Right hindlimb (tissue), 1 donor: ENCODE measurements around the gene TNPO3.
"Not testable (repeated sequence)": the region's sequence is repeated elsewhere in the genome, so short reads cannot be mapped to it uniquely, and the experiment has no call there.

ENCODE experiments used
- DNase-seq: peaks from one replicate; pipeline ENCODE4 v3.0.0-alpha.2; 2018

Gene TNPO3

GRCh38 chr7:128955981-128956380 lies 98.9 kb downstream of the TNPO3 start:
- DNase-seq: no peak

DNA sequence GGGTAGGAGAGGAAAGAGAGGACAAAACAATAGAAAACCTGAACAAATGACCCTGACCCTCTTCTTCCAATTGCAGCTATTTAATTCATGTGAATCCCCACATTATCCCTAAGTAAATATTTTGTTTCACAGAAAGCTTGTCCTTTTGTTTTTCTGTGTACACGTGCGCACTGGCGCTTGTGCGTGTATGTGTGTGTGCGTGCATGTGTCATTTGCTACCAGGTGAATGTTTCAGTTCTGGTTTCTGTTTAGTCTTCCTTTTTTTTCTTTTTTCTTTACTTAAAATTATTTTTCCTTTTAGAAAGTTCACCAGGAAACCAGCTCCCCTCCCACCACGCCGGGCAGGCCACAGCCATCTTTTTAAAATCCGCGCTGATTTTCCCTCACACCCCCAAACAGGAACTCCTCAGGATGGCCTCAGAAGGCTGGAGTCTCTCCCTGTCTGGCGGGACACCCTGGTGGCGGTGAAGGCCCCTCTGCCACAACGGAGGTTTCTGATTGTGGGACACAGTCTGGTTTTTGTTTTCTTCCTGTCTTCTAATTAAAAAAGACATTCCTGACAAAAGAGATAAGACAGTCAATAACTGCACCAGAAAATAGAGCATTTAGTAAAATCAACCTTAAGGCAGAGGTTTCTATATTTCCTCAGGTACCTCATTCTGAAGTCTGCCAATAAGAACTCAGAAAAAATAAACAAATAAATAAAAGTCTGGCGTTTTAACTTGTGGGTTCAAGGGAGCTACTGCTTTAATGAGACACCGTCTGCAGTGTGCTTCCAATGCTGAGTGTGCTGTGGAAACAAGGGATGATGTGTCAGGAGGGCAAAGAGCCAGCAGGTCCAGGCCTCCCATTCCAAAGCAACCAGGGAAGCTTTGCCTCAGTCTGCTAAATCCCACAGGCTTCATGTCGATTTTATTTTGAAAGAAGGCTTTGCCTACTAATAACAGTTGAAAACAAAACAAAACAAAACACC lies 99.8 kb downstream of the TNPO3 start:
- DNase-seq: peak; percentile 32

DNA sequence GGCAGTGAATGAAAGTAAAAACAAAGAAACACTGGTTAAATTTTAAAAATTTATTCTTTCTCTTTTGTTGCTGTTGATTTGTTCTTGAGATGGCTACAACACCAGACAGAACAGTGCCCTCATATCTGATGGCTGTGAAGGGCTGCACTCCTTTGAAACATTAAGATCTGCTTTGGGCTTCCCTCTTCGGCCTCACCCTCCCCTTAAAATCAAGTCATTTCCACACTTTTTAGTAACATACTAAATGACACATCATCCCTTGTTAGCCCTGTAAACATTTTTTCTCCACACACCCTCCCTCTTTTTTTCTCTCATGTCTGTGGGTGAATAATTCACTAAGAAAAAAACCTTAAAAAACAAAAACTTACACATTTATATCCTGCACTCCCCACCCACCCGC lies 100.8 kb downstream of the TNPO3 start:
- DNase-seq: no peak

DNA sequence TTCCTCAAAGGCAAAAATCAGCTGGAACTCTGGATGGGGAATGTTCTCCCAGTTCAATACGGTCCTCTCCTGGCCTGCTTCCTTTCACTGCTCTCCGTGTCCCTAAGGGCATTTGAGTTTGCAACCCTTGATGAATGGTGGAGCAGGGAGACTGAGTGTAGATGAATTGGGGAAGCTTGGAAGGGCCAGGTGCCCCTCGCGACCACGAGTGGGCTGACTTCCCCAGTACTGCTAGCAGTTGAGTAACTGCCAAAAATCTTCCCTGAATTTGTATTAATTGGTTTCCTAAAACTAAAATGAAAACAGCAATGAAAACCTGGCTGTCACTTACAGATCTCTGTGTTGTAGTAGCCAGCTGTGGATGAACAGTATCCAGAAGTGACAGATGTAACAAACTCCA lies 103.6 kb downstream of the TNPO3 start:
- DNase-seq: no peak

DNA sequence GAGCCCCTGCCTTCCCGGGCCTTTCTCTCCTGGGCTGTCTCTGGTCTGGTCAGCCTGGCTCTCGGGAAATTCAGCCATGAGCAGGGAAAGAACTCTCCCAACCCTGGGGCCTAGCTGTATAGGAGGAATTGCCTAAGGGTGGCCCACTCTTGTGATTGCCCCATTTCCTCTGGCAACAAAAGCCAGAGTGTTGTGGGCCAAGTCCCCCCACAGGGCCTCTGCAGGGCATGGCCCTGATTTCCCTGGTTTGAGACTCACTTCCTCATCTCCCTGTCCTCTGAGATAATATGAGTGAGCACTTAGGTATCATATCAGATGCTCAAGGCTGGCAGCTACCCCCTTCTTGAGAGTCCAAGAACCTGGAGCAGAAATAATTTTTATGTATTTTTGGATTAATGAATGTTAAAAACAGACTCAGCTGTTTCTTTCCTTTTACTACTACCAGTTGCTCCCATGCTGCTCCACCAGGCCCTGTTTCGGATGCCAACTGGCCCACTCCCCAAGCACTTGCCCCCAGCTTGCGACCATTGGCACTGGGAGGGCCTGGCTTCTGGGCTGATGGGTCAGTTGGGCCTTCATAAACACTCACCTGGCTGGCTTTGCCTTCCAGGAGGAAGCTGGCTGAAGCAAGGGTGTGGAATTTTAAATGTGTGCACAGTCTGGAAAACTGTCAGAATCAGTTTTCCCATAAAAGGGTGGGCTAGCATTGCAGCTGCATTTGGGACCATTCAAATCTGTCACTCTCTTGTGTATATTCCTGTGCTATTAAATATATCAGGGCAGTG lies 105.7 kb downstream of the TNPO3 start:
- no peak for DNase-seq

DNA sequence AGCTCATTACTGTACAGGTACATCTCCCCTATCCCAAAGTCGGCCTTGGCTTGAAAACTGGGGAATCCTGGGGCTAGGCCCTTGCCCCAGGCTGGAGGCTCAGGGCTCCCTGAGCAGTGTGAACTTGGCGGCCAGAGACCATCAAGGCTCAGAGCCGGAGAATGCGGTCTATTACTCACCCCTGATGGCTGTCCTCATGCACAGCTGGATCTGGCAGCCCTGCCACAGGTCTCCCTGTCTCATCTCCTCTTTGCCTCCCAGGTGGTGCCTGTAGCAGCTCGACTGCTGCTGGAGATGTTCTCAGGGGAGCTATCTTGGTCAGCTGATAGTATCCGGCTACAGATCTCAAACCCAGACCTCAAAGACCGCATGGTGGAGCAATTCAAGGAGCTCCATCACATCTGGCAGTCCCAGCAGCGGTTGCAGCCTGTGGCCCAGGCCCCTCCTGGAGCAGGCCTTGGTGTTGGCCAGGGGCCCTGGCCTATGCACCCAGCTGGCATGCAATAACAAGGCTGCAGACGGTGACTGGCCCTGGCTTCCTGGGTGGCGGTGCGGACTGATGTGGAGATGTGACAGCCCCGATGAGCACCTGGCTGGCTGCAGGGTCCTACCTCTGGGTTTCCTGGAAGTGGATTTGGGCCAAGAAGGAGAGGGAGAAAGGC lies 106.5 kb downstream of the TNPO3 start:
- no peak for DNase-seq

DNA sequence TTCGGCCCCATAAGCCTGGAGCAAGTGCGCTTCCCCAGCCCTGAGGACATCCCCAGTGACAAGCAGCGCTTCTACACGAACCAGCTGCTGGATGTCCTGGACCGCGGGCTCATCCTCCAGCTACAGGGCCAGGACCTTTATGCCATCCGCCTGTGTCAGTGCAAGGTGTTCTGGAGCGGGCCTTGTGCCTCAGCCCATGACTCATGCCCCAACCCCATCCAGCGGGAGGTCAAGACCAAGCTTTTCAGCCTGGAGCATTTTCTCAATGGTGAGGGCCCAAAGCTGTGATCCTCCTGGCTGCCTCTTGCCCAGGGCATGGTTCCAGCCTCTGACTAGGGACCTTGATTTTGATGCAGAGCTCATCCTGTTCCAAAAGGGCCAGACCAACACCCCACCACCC lies 107.1 kb downstream of the TNPO3 start:
- DNase-seq: no peak

DNA sequence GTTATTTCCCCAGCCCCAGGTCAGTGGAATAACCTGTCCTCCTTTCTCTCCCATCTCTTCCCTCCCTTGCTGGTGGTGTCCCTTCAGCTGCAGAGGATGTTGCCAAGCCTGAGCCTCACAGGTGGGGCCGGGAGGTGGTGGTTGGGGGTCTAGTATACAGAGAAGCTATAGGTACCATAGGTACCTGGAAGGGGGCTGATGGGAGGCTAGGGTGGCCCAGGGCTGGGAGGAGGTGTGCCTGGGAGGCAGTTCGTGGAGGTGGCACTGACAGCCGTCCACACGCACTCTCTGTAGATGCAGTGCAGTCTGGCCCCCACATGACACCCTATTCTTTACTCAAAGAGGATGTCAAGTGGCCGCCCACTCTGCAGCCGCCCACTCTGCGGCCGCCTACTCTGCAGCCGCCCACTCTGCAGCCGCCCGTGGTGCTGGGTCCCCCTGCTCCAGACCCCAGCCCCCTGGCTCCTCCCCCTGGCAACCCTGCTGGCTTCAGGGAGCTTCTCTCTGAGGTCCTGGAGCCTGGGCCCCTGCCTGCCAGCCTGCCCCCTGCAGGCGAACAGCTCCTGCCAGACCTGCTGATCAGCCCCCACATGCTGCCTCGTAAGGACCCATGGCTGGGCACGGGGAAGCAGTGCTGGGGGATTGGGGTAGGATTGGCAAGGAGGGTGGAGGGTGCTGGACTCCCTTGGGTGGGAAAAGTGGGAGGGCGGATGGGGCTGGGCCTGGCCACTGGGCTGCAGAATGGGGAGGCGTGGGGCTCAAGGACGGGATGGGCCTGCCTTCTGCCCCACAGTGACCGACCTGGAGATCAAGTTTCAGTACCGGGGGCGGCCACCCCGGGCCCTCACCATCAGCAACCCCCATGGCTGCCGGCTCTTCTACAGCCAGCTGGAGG lies 107.7 kb downstream of the TNPO3 start:
- no peak for DNase-seq

DNA sequence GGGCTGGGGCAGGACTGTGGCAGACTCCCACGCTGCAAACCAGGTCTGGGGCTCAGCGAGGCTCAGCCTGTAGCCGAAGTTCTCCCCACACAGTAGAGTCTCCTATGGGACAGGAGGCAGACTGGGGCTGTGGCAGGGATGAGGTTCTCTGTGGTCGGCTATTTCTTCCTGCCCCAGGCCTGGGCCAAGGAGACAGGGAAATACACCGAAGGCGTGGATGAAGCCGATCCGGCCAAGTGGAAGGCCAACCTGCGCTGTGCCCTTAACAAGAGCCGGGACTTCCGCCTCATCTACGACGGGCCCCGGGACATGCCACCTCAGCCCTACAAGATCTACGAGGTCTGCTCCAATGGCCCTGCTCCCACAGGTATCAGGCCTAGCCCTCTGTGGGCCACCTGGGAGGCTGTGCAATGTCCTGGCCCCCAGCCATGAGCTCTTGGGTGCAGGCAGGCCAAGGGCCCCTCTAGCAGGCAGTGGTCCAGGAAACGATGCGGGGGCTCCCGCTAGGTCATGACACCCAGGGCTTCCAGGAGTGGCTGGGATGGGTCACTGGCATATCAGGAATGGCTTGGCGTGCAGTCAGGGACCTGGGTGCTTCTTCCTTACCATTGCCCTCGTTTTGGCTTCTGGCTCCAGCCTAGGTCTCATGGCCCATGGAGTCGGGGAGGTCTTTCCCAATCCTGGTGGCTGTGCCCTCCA lies 109.1 kb downstream of the TNPO3 start:
- DNase-seq: no peak

DNA sequence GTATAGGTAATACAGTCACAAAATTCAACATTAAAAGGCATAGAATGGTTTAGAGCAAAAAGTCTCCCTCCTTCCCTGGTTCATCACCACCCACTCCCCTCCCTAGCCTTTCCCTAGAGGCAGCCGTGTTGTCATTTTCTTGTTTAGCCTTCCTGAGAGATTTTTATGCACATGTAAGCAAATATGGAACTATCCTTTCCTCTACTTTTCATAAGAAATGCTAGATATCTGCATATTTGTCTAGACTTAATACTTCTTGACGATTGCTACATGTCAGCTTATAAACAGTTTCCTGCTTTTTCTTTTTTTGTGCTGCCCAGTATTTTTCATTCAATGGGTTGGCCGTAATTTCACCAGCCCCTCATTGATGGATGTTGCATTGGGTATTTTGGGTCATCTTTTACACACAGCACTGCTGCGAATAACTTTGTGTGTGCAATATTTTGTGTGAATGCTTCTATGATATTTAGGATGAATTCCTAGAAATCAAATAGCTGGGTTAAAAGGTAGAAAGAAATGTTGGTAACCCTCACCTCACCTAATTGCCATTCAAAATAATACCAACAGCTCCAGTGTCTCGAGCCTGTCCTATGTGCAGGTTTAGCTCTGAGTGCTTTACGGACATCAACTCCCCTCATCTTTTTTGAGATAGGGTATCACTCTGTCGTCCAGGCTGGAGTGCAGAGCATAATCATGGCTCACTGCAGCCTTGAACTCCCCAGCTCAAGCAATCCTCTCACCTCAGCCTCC lies 110.2 kb downstream of the TNPO3 start:
- no peak for DNase-seq

- DNase-seq: not testable (repeated sequence)
Observed at GRCh38 chr7:128943251-128943650, 111.7 kb downstream of the TNPO3 start.

GRCh38 chr7:128941946-128942526 lies 112.9 kb downstream of the TNPO3 start:
- DNase-seq: no peak

- no peak for DNase-seq
Observed at GRCh38 chr7:128941323-128941890, 113.5 kb downstream of the TNPO3 start.

- DNase-seq: no peak
Observed at GRCh38 chr7:128940494-128941322, 114.2 kb downstream of the TNPO3 start.

- no peak for DNase-seq
Observed at GRCh38 chr7:128939861-128940410, 115.0 kb downstream of the TNPO3 start.

GRCh38 chr7:128939075-128939860 lies 115.6 kb downstream of the TNPO3 start:
- no peak for DNase-seq

- DNase-seq: no peak
Observed at GRCh38 chr7:128938544-128939074, 116.3 kb downstream of the TNPO3 start.
